ENCODE measurements around the gene GPR27. TPM values are rescaled to one million over a fixed set of nuclear protein-coding genes. Genes with fewer than 3 reads are reported as not detected.

The GPR27 gene
- total and polyA plus RNA-seq, 7 donors, result 0.03 to 1.2 (median 0.93) TPM

DNA sequence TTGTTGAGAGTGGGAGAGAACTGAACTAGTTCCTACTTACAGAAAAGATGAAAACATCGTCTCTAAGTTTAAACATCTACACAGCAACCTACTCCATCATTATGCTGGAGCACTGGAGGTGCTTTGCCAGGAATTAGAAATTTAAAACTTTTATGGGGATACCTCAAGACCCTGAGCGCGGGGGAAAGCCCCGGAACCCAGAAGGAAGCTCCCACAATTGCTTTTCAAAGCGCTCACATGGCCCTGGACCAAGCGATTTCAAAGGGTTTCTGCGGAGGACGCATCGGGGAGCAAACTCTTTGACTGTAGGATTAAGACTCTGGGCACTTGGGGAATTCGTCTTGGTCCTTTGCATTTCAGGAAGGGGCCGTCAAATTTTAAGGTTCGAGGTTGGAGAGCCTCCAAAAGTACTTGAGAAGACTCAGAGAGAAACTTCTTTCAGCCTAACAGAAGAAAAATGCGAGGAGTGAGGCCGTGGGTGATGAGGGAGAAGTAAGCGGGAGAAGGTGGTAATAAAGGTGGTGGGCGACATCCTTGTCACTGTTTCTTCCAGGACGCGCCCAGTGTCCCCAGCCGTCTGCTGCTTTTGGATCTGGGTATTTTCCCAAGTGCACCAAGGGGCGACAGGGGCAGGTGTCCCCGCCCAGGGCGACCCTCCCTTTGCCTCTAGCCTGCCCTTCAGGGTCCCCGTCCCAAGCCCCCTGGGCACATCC is 30.7 kb downstream of the GPR27 start:
- peaks cover 7% of the 10 kb centered on the region for H3K4me1 ChIP-seq
- no peak overlapping the region for H3K27ac ChIP-seq
- peaks cover 0 to 79% (median 16%) of the 10 kb centered on the region in 3 donors for H3K27me3 ChIP-seq (ENCODE audit: insufficient read depth in 3 of 3, low read length in 2 of 3)
- intact Hi-C loops (cut with DNase I), result no loop called here
- TF ChIP-seq, protein P1, sequence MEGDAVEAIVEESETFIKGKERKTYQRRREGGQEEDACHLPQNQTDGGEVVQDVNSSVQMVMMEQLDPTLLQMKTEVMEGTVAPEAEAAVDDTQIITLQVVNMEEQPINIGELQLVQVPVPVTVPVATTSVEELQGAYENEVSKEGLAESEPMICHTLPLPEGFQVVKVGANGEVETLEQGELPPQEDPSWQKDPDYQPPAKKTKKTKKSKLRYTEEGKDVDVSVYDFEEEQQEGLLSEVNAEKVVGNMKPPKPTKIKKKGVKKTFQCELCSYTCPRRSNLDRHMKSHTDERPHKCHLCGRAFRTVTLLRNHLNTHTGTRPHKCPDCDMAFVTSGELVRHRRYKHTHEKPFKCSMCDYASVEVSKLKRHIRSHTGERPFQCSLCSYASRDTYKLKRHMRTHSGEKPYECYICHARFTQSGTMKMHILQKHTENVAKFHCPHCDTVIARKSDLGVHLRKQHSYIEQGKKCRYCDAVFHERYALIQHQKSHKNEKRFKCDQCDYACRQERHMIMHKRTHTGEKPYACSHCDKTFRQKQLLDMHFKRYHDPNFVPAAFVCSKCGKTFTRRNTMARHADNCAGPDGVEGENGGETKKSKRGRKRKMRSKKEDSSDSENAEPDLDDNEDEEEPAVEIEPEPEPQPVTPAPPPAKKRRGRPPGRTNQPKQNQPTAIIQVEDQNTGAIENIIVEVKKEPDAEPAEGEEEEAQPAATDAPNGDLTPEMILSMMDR (IDR thresholded peaks at IDR 0.05), result no peak
- no peak for ATAC-seq
- WGBS, 3 donors, result 6 to 8% (median 7%) methylated on average over 22 to 23 of the region's 23 CpGs
- H3K4me3 ChIP-seq, result peak overlapping the region; percentile 52
- H3K36me3 ChIP-seq (ENCODE audit: insufficient read depth in 1 of 2, low read depth in 1 of 2), result no peaks in the 10 kb centered on the region
- H3K9me3 ChIP-seq, result no peaks in the 10 kb centered on the region
- DNase-seq, result no peak

DNA sequence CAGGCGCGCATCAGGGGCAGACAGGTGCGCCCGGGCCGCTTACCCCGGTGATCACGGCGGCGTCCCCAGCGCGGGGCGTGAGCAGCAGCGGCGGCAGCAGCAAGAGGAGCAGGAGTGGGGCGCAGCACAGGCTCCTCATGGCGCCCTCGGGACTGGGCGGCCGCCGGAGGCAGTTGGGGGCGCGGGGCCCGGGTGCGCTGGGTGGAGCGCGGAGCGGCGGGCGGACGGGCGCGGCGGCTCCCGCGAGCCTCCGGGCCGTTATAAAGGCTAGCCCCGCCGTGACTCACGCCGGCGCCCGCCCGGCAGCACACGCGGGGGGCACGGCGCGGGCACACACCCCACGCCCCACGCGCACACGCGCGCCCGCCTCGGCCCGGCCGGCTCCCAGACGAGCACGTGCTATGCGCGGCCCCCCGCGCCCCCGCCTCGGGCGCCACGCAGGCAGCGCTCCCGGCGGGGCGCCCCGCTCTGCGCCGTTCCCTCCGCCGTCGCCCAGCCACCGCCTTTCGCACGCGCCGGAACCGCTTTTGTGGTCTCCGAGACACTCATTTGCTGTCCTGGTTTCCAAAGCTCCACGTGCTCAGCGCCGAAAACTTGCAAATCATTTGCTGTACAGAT is 31.4 kb downstream of the GPR27 start, which contains the start of gene PROK2:
TSS of gene PROK2 (minus strand) at position 235 of the 618 bp plus-strand sequence. CDS start at position 139, 96 bp downstream.
- Histone ChIP-seq H3K27me3 (ENCODE audit: insufficient read depth in 3 of 3, low read length in 2 of 3) (peaks cover 0 to 72% (median 16%) of the 10 kb centered on the region in 3 donors), H3K4me3 (peak within 1 kb of the TSS; percentile 52), H3K36me3 (ENCODE audit: insufficient read depth in 1 of 2, low read depth in 1 of 2) (no peaks in the 10 kb centered on the region), H3K27ac (no peak within 1 kb of the TSS), H3K9me3 (no peaks in the 10 kb centered on the region), H3K4me1 (peaks cover 7% of the 10 kb centered on the region)
- TF ChIP-seq, protein P1 (IDR thresholded peaks at IDR 0.05), result no peak
- peak; percentile 32 to 69 (median 54) for ATAC-seq
- intact Hi-C loops (cut with DNase I), result no loop called here
- peak; percentile 13 to 53 for DNase-seq
- 0 to 1% (median 1%) methylated on average over 42 to 89 of the region's 89 CpGs for WGBS, 3 donors

DNA sequence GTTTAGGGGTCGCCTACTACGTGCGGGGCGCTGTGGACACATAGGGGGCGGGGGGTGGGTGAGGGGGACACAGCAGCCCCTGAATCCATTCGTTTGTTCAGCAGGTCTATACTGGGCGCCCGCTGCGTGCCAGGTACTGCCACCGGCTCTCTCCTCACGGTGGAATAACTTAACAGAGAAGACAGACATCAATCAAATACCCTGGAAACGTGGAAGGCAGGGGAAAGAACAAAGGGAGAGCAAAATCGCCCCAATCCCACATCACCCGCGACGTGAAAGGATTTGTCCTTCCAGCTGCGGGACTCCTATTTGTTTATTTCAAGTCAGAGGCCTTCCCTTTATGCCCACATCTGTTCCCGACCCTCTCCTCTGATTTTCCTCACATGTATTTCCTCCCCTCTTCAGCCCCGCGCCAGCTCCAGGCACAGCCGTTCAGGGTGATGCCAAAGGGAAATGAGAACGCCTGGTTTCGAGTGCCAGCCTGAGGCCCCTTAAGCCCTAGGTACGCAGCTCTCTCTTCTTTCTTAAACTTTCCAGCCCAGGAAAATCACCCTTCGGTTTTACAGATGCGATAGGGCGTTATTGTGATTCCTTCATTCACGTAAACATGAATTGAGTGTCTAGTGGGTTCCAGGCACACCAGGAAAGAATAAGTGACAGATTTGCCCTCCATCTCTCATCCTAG is 32.0 kb downstream of the GPR27 start:
- ATAC-seq (no peak), DNase-seq (no peak)
- no peaks in the 10 kb centered on the region for H3K36me3 ChIP-seq (ENCODE audit: insufficient read depth in 1 of 2, low read depth in 1 of 2)
- H3K4me3 ChIP-seq, result peak overlapping the region; percentile 52
- no peak overlapping the region for H3K27ac ChIP-seq
- WGBS, 3 donors, result 11 to 12% (median 11%) methylated on average over 28 of the region's 28 CpGs
- H3K27me3 ChIP-seq (ENCODE audit: insufficient read depth in 3 of 3, low read length in 2 of 3), result peaks cover 0 to 66% (median 16%) of the 10 kb centered on the region in 3 donors
- H3K9me3 ChIP-seq, result no peaks in the 10 kb centered on the region
- intact Hi-C loops (cut with DNase I), result no loop called here
- H3K4me1 ChIP-seq, result peaks cover 7% of the 10 kb centered on the region
- TF ChIP-seq, protein P1 (IDR thresholded peaks at IDR 0.05), result no peak

DNA sequence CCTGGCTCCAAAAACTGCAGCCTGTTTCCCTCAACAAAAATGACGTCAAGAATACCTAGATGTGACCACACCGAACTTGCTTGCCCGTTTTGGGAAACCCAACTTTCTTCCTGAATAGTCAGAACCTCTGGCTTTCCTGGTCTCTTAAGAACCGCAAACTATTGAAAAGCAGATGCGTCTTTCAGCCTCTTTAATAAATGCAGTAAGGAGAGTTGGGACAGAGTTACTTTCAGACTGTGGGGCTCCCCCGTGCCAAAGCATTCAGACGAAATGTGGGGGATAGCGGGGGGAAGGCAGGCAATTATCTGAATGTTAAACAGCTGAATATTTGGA is 32.5 kb downstream of the GPR27 start:
- ATAC-seq (no peak), DNase-seq (no peak)
- Histone ChIP-seq H3K4me3 (no peak overlapping the region), H3K36me3 (ENCODE audit: insufficient read depth in 1 of 2, low read depth in 1 of 2) (no peaks in the 10 kb centered on the region), H3K27ac (no peak overlapping the region), H3K27me3 (ENCODE audit: insufficient read depth in 3 of 3, low read length in 2 of 3) (peaks cover 0 to 61% (median 16%) of the 10 kb centered on the region in 3 donors), H3K4me1 (peaks cover 7% of the 10 kb centered on the region), H3K9me3 (no peaks in the 10 kb centered on the region)
- intact Hi-C loops (cut with DNase I), result no loop called here
- TF ChIP-seq, protein P1 (IDR thresholded peaks at IDR 0.05), result no peak
- 24 to 30% (median 30%) methylated on average over 8 of the region's 8 CpGs for WGBS, 3 donors
